ENCODE data around the gene CITED1. TPM values are rescaled to one million over a fixed set of nuclear protein-coding genes. Genes with fewer than 3 reads are reported as not detected.

Gene CITED1
- total RNA-seq, 1 donor from 2014 or later: 18.8 TPM

DNA sequence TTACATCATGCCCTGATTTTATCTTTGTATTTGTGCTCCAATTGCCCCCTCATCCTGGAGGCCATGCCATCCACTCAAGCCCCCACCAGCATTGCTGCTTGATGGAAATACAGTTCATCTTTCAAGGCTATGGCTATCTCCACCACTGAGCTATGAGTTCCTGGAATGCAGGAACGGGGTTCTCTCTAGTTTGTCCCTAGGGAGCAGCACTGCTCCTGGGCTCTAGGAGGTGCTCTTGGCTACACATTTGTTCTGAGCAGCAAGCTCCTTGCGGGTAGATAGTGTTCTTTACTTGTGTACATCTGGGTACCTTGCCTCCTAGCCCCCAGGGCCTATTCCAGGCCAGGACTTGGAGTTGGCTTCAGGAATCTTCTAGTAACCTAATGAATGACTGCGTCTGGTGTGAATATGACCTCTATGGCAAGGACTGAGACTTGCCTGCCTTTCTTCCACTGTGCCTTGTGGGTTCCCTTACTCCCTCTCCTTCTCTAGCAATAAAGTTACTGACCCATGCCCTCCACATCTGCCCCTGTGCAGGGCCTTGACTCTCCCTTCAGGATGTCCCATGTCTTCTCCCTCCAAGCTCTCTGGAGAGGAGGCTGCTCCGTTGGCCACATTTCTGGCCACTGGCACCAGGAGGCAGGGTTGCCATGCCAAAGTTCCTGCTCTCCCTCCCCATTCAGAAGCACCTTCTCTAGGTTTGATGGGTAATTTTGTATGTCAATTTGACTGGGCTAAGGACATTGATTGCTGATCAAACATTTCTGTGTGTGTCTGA, 7.6 kb downstream of the CITED1 start:
- Histone ChIP-seq H3K4me1 (ENCODE audit: control insufficient read depth in 3 of 3, insufficient read depth in 3 of 3, low read length in 3 of 3) (no peaks in the 10 kb centered on the region), H3K27me3 (ENCODE audit: control insufficient read depth in 3 of 3, insufficient read depth in 3 of 3, low read length in 3 of 3) (peaks cover 0 to 38% (median 8%) of the 10 kb centered on the region in 3 donors), H3K27ac (ENCODE audit: low read depth, low read length) (no peak overlapping the region), H3K4me3 (ENCODE audit: low read length in 3 of 3) (no peak overlapping the region), H3K36me3 (ENCODE audit: control insufficient read depth in 3 of 3, insufficient read depth in 3 of 3, low read length in 3 of 3) (no peaks in the 10 kb centered on the region), H3K9ac (ENCODE audit: low read depth in 1 of 3, low read length in 3 of 3) (no peak overlapping the region), H3K9me3 (ENCODE audit: control insufficient read depth in 3 of 3, low read length in 3 of 3) (no peaks in the 10 kb centered on the region)

DNA sequence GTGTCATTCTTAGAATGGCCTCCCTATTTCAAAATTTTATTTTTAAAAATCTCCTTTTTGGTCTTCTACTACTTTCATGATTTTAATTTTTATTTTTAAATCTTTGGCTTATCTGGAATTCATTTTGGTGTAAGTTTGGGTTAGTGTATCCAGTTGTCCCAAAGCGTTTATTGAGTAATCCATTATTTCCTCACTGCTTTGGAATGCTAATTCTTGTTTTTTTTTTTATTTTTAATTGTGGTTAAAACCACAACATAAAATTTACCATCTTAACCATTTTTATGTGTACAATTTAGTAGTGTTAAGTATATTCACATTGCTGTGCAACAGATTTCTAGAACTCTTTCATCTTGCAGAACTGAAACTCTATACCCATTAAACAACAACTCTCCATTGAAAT, 8.7 kb downstream of the CITED1 start:
- H3K9me3 ChIP-seq (ENCODE audit: control insufficient read depth in 3 of 3, low read length in 3 of 3): no peaks in the 10 kb centered on the region
- peaks cover 0 to 27% (median 3%) of the 10 kb centered on the region in 3 donors for H3K27me3 ChIP-seq (ENCODE audit: control insufficient read depth in 3 of 3, insufficient read depth in 3 of 3, low read length in 3 of 3)
- no peak overlapping the region for H3K9ac ChIP-seq (ENCODE audit: low read depth in 1 of 3, low read length in 3 of 3)
- no peaks in the 10 kb centered on the region for H3K36me3 ChIP-seq (ENCODE audit: control insufficient read depth in 3 of 3, insufficient read depth in 3 of 3, low read length in 3 of 3)
- H3K4me3 ChIP-seq (ENCODE audit: low read length in 3 of 3): no peak overlapping the region
- H3K27ac ChIP-seq (ENCODE audit: low read depth, low read length): no peak overlapping the region
- no peaks in the 10 kb centered on the region for H3K4me1 ChIP-seq (ENCODE audit: control insufficient read depth in 3 of 3, insufficient read depth in 3 of 3, low read length in 3 of 3)

GRCh38 chrX:72295745-72296144, 10.0 kb downstream of the CITED1 start:
- Histone ChIP-seq H3K9ac (ENCODE audit: low read depth in 1 of 3, low read length in 3 of 3) (no peak overlapping the region), H3K4me1 (ENCODE audit: control insufficient read depth in 3 of 3, insufficient read depth in 3 of 3, low read length in 3 of 3) (no peaks in the 10 kb centered on the region), H3K27me3 (ENCODE audit: control insufficient read depth in 3 of 3, insufficient read depth in 3 of 3, low read length in 3 of 3) (peaks cover 0 to 24% (median 1%) of the 10 kb centered on the region in 3 donors), H3K27ac (ENCODE audit: low read depth, low read length) (no peak overlapping the region), H3K36me3 (ENCODE audit: control insufficient read depth in 3 of 3, insufficient read depth in 3 of 3, low read length in 3 of 3) (no peaks in the 10 kb centered on the region), H3K4me3 (ENCODE audit: low read length in 3 of 3) (no peak overlapping the region), H3K9me3 (ENCODE audit: control insufficient read depth in 3 of 3, low read length in 3 of 3) (no peaks in the 10 kb centered on the region)

DNA sequence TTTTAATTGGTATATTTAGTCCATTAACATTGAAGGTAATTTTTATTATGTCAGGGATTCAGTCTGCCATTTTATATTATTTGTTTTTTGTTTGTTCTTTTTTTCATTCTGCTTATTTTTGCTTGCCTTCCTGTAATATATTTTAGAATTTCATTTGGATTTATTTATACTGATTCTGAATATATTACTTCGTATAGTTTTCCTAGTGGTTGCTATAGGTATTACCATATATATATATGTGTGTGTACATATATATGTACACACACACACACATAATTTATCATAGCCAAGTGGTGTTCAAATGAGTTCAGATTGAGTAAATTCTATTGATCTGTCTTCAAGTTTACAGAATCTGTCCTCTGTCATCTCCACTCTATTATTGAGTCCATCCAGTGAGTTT, 11.2 kb downstream of the CITED1 start:
- H3K36me3 ChIP-seq (ENCODE audit: control insufficient read depth in 3 of 3, insufficient read depth in 3 of 3, low read length in 3 of 3): no peaks in the 10 kb centered on the region
- no peak overlapping the region for H3K4me3 ChIP-seq (ENCODE audit: low read length in 3 of 3)
- H3K9me3 ChIP-seq (ENCODE audit: control insufficient read depth in 3 of 3, low read length in 3 of 3): no peaks in the 10 kb centered on the region
- H3K27ac ChIP-seq (ENCODE audit: low read depth, low read length): no peak overlapping the region
- no peaks in the 10 kb centered on the region for H3K4me1 ChIP-seq (ENCODE audit: control insufficient read depth in 3 of 3, insufficient read depth in 3 of 3, low read length in 3 of 3)
- peaks cover 0 to 14% (median 0%) of the 10 kb centered on the region in 3 donors for H3K27me3 ChIP-seq (ENCODE audit: control insufficient read depth in 3 of 3, insufficient read depth in 3 of 3, low read length in 3 of 3)
- H3K9ac ChIP-seq (ENCODE audit: low read depth in 1 of 3, low read length in 3 of 3): no peak overlapping the region

DNA sequence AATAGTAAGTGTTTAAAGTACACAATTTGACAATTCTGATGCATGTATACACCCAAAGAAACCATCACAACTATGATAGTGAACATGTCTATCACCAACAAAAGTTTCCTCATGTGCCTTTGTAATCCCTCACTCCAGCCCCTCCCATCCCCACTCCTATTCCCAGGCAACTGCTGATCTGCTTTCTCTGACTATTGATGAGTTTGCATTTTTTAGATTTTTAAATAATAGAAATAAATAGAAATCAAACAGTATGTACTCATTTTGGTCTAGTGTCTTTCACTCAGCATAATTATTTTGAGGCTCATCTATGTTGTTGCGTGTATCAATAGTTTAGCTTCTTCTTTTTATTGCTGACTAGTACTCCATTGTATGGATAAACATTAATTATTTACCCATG, 23.4 kb downstream of the CITED1 start:
- Histone ChIP-seq H3K36me3 (ENCODE audit: control insufficient read depth in 3 of 3, insufficient read depth in 3 of 3, low read length in 3 of 3) (no peaks in the 10 kb centered on the region), H3K27me3 (ENCODE audit: control insufficient read depth in 3 of 3, insufficient read depth in 3 of 3, low read length in 3 of 3) (peaks cover 0 to 12% (median 0%) of the 10 kb centered on the region in 3 donors), H3K27ac (ENCODE audit: low read depth, low read length) (no peak overlapping the region), H3K4me3 (ENCODE audit: low read length in 3 of 3) (no peak overlapping the region), H3K4me1 (ENCODE audit: control insufficient read depth in 3 of 3, insufficient read depth in 3 of 3, low read length in 3 of 3) (no peaks in the 10 kb centered on the region), H3K9ac (ENCODE audit: low read depth in 1 of 3, low read length in 3 of 3) (no peak overlapping the region), H3K9me3 (ENCODE audit: control insufficient read depth in 3 of 3, low read length in 3 of 3) (no peaks in the 10 kb centered on the region)

GRCh38 chrX:72280321-72280845, 25.3 kb downstream of the CITED1 start:
- Histone ChIP-seq H3K27ac (ENCODE audit: low read depth, low read length) (no peak overlapping the region), H3K4me1 (ENCODE audit: control insufficient read depth in 3 of 3, insufficient read depth in 3 of 3, low read length in 3 of 3) (peaks cover 0 to 7% (median 4%) of the 10 kb centered on the region in 3 donors), H3K4me3 (ENCODE audit: low read length in 3 of 3) (no peak overlapping the region), H3K9ac (ENCODE audit: low read depth in 1 of 3, low read length in 3 of 3) (no peak overlapping the region), H3K27me3 (ENCODE audit: control insufficient read depth in 3 of 3, insufficient read depth in 3 of 3, low read length in 3 of 3) (peaks cover 0 to 12% (median 0%) of the 10 kb centered on the region in 3 donors), H3K9me3 (ENCODE audit: control insufficient read depth in 3 of 3, low read length in 3 of 3) (no peaks in the 10 kb centered on the region), H3K36me3 (ENCODE audit: control insufficient read depth in 3 of 3, insufficient read depth in 3 of 3, low read length in 3 of 3) (peaks cover 0 to 6% (median 0%) of the 10 kb centered on the region in 3 donors)

- H3K4me3 ChIP-seq (ENCODE audit: low read length in 3 of 3): peak overlapping the region; percentile 76 to 82 (median 81)
- H3K27me3 ChIP-seq (ENCODE audit: control insufficient read depth in 3 of 3, insufficient read depth in 3 of 3, low read length in 3 of 3): peaks cover 0 to 12% (median 0%) of the 10 kb centered on the region in 3 donors
- H3K9ac ChIP-seq (ENCODE audit: low read depth in 1 of 3, low read length in 3 of 3): peak overlapping the region; percentile 85 to 87 (median 86)
- H3K36me3 ChIP-seq (ENCODE audit: control insufficient read depth in 3 of 3, insufficient read depth in 3 of 3, low read length in 3 of 3): peaks cover 21 to 38% (median 37%) of the 10 kb centered on the region in 3 donors
- H3K9me3 ChIP-seq (ENCODE audit: control insufficient read depth in 3 of 3, low read length in 3 of 3): no peaks in the 10 kb centered on the region
- H3K27ac ChIP-seq (ENCODE audit: low read depth, low read length): peak overlapping the region; percentile 83
- H3K4me1 ChIP-seq (ENCODE audit: control insufficient read depth in 3 of 3, insufficient read depth in 3 of 3, low read length in 3 of 3): peaks cover 0 to 11% (median 4%) of the 10 kb centered on the region in 3 donors
Observed at GRCh38 chrX:72276478-72276953, 29.2 kb downstream of the CITED1 start.

DNA sequence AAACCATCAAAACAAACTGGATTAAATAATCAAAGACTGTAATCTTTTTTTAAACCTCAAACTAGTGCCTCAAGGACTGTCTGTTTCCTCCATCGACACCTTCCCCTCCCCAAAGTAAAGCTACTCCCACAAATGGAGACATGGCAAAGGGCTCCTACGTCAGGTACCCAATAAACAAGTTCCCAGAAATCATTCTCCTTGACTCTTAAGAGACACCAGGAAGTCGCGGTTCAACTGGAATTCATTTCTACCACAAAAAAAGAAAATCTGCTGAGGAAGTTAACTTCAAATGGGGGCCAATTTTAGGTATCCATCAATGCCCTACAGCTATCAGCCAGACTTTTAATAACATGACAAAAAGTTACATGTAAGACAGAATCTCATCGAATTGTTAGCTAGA, 31.2 kb downstream of the CITED1 start:
- Histone ChIP-seq H3K27me3 (ENCODE audit: control insufficient read depth in 3 of 3, insufficient read depth in 3 of 3, low read length in 3 of 3) (peaks cover 0 to 6% (median 0%) of the 10 kb centered on the region in 3 donors), H3K27ac (ENCODE audit: low read depth, low read length) (no peak overlapping the region), H3K4me1 (ENCODE audit: control insufficient read depth in 3 of 3, insufficient read depth in 3 of 3, low read length in 3 of 3) (peaks cover 0 to 11% (median 4%) of the 10 kb centered on the region in 3 donors), H3K4me3 (ENCODE audit: low read length in 3 of 3) (no peak overlapping the region), H3K9ac (ENCODE audit: low read depth in 1 of 3, low read length in 3 of 3) (no peak overlapping the region), H3K9me3 (ENCODE audit: control insufficient read depth in 3 of 3, low read length in 3 of 3) (no peaks in the 10 kb centered on the region), H3K36me3 (ENCODE audit: control insufficient read depth in 3 of 3, insufficient read depth in 3 of 3, low read length in 3 of 3) (peaks cover 27 to 50% (median 42%) of the 10 kb centered on the region in 3 donors)

GRCh38 chrX:72273718-72274117, 32.0 kb downstream of the CITED1 start:
- Histone ChIP-seq H3K4me3 (ENCODE audit: low read length in 3 of 3) (no peak overlapping the region), H3K27me3 (ENCODE audit: control insufficient read depth in 3 of 3, insufficient read depth in 3 of 3, low read length in 3 of 3) (no peaks in the 10 kb centered on the region), H3K36me3 (ENCODE audit: control insufficient read depth in 3 of 3, insufficient read depth in 3 of 3, low read length in 3 of 3) (peaks cover 27 to 56% (median 45%) of the 10 kb centered on the region in 3 donors), H3K9ac (ENCODE audit: low read depth in 1 of 3, low read length in 3 of 3) (no peak overlapping the region), H3K4me1 (ENCODE audit: control insufficient read depth in 3 of 3, insufficient read depth in 3 of 3, low read length in 3 of 3) (peaks cover 0 to 11% (median 4%) of the 10 kb centered on the region in 3 donors), H3K9me3 (ENCODE audit: control insufficient read depth in 3 of 3, low read length in 3 of 3) (no peaks in the 10 kb centered on the region), H3K27ac (ENCODE audit: low read depth, low read length) (no peak overlapping the region)

- peaks cover 0 to 11% (median 4%) of the 10 kb centered on the region in 3 donors for H3K4me1 ChIP-seq (ENCODE audit: control insufficient read depth in 3 of 3, insufficient read depth in 3 of 3, low read length in 3 of 3)
- H3K27me3 ChIP-seq (ENCODE audit: control insufficient read depth in 3 of 3, insufficient read depth in 3 of 3, low read length in 3 of 3): no peaks in the 10 kb centered on the region
- H3K27ac ChIP-seq (ENCODE audit: low read depth, low read length): no peak overlapping the region
- H3K9ac ChIP-seq (ENCODE audit: low read depth in 1 of 3, low read length in 3 of 3): no peak overlapping the region
- H3K9me3 ChIP-seq (ENCODE audit: control insufficient read depth in 3 of 3, low read length in 3 of 3): no peaks in the 10 kb centered on the region
- H3K4me3 ChIP-seq (ENCODE audit: low read length in 3 of 3): no peak overlapping the region
- peaks cover 29 to 57% (median 46%) of the 10 kb centered on the region in 3 donors for H3K36me3 ChIP-seq (ENCODE audit: control insufficient read depth in 3 of 3, insufficient read depth in 3 of 3, low read length in 3 of 3)
Observed at GRCh38 chrX:72272868-72273267, 32.8 kb downstream of the CITED1 start.

Measured in skeletal muscle tissue (tissue), 4 donors.